SK-N-SH (cell line): ENCODE data around the gene ACP4. TPM values are rescaled to one million over a fixed set of nuclear protein-coding genes. Genes with fewer than 3 reads are reported as not detected.

Experiments used
- CTCF ChIA-PET: fragments of 300-600, 350-600 bp; formaldehyde crosslinking; extraction: SDS; loops from one replicate; lab custom pipeline; 2021; lab: Yijun Ruan, JAX
- POLR2A ChIA-PET: fragments of 350-600 bp; sonication (Branson Sonifier 250); formaldehyde crosslinking; extraction: SDS; loops from one replicate; lab custom pipeline; 2020; ENCODE audit warnings: antibody characterized with exemption, inconsistent platforms; lab: Yijun Ruan, JAX
- DNase-seq: peaks from one replicate; pipeline ENCODE4 v3.0.0; 2012
- H2AFZ ChIP-seq: fragments of 200-600 bp; sonication (generic); 2 replicates; pipeline ENCODE4 v1.8.1; 2016; ENCODE audit warnings: antibody characterized with exemption, mild to moderate bottlenecking, low read depth
- H3F3A ChIP-seq: fragments of 200-600 bp; sonication (generic); replicated peaks from 2 replicates; pipeline ENCODE3; 2016; ENCODE audit warnings: antibody characterized with exemption, mild to moderate bottlenecking; ENCODE audit not compliant: insufficient read depth
- H3K27ac ChIP-seq, 2 experiments: fragments of 200-500 bp in 1 of 2; fragments of 200-600 bp in 1 of 2; sonication (Bioruptor generic) in 1 of 2; sonication (generic), shearing (Covaris generic) in 1 of 2; 2 replicates each; pipeline versions ENCODE4 v1.5.1 to v1.6.1; 2014 to 2016; ENCODE audit warnings: low read depth in 2 of 2, inconsistent platforms in 1 of 2, low read length in 1 of 2, mild to moderate bottlenecking in 1 of 2, mixed read lengths in 1 of 2
- H3K27me3 ChIP-seq: fragments of 200-600 bp; sonication (generic), shearing (Covaris generic); 2 replicates; pipeline ENCODE4 v1.6.1; 2016; ENCODE audit warnings: mixed run types; ENCODE audit not compliant: insufficient read depth
- H3K36me3 ChIP-seq, 2 experiments: fragments of 200-500 bp in 1 of 2; fragments of 200-600 bp in 1 of 2; sonication (Bioruptor generic) in 1 of 2; sonication (generic) in 1 of 2; replicated peaks in 1 of 2; 2 replicates each; pipeline versions ENCODE3 to v1.5.1; 2014 to 2016; ENCODE audit warnings: low read length in 1 of 2, mild to moderate bottlenecking in 1 of 2; ENCODE audit not compliant: insufficient read depth in 2 of 2, control insufficient read depth in 1 of 2
- H3K4me1 ChIP-seq, 2 experiments: fragments of 200-500 bp in 1 of 2; fragments of 200-600 bp in 1 of 2; sonication (Bioruptor generic) in 1 of 2; sonication (generic), shearing (Covaris generic) in 1 of 2; 2 replicates each; pipeline versions ENCODE4 v1.5.1 to v1.6.1; 2014 to 2016; ENCODE audit warnings: low read depth in 1 of 2, low read length in 1 of 2, mixed run types in 1 of 2; ENCODE audit not compliant: insufficient read depth in 2 of 2, control insufficient read depth in 1 of 2
- H3K4me2 ChIP-seq: fragments of 200-600 bp; sonication (generic), shearing (Covaris generic); 2 replicates; pipeline ENCODE4 v1.6.1; 2017; ENCODE audit warnings: mixed run types
- H3K4me3 ChIP-seq, 2 experiments: fragments of 200-500 bp in 1 of 2; fragments of 200-600 bp in 1 of 2; sonication (Bioruptor generic) in 1 of 2; sonication (generic), shearing (Covaris generic) in 1 of 2; 2 replicates each; pipeline versions ENCODE4 v1.5.1 to v1.8.1; 2014 to 2016; ENCODE audit warnings: low read depth in 2 of 2, inconsistent platforms in 1 of 2, low read length in 1 of 2, mild to moderate bottlenecking in 1 of 2, mixed read lengths in 1 of 2, moderate library complexity in 1 of 2
- H3K79me2 ChIP-seq: fragments of 200-600 bp; sonication (generic); 2 replicates; pipeline ENCODE4 v1.8.1; 2017; ENCODE audit warnings: mild to moderate bottlenecking; ENCODE audit not compliant: insufficient read depth
- H3K9ac ChIP-seq: fragments of 200-600 bp; sonication (generic); 2 replicates; pipeline ENCODE4 v1.6.1; 2017; ENCODE audit warnings: mixed run types
- H3K9me2 ChIP-seq: fragments of 200-600 bp; sonication (generic); 2 replicates; pipeline ENCODE4 v1.6.1; 2017; ENCODE audit warnings: mixed run types
- H3K9me3 ChIP-seq: fragments of 200-600 bp; sonication (generic); 2 replicates; pipeline ENCODE4 v1.6.1; 2017; ENCODE audit warnings: mixed run types, mild to moderate bottlenecking, moderate library complexity
- H4K20me1 ChIP-seq: fragments of 200-600 bp; sonication (generic); 2 replicates; pipeline ENCODE4 v1.6.1; 2017; ENCODE audit warnings: mild to moderate bottlenecking, mixed run types; ENCODE audit not compliant: insufficient read depth
- CHD2 ChIP-seq: fragments of 150-350 bp; IDR thresholded peaks from 2 replicates; pipeline ENCODE4 v1.6.1; 2018; ENCODE audit warnings: low read length; ENCODE audit not compliant: partially characterized antibody
- ELF1 ChIP-seq: IDR thresholded peaks from 2 replicates; pipeline ENCODE4 v1.4.0; 2012
- FOSL2 ChIP-seq: IDR thresholded peaks from 2 replicates; pipeline ENCODE4 v1.4.0; 2012; ENCODE audit warnings: low read depth, mild to moderate bottlenecking, moderate library complexity, borderline replicate concordance
- FOXJ3 ChIP-seq: sonication (generic); formaldehyde crosslinking; IDR thresholded peaks from 2 replicates; pipeline ENCODE4 v1.5.1; 2020; ENCODE audit warnings: mild to moderate bottlenecking, missing genetic modification reagents
- FOXM1 ChIP-seq: IDR thresholded peaks from 2 replicates; pipeline ENCODE4 v1.4.0; 2012; ENCODE audit warnings: low read depth, mild to moderate bottlenecking
- GABPA ChIP-seq: IDR thresholded peaks from 2 replicates; pipeline ENCODE4 v1.4.0; 2012; ENCODE audit warnings: low read depth, mild to moderate bottlenecking
- GATA2 ChIP-seq: sonication (generic); formaldehyde crosslinking; IDR thresholded peaks from 2 replicates; pipeline ENCODE4 v1.5.0; 2020; ENCODE audit warnings: mild to moderate bottlenecking, missing genetic modification reagents
- MAX ChIP-seq: IDR thresholded peaks from 2 replicates; pipeline ENCODE4 v1.4.0; 2012; ENCODE audit warnings: low read depth
- MEF2A ChIP-seq: IDR thresholded peaks from 2 replicates; pipeline ENCODE4 v1.4.0; 2012; ENCODE audit warnings: low read depth, borderline replicate concordance
- POLR2AphosphoS5 ChIP-seq: IDR thresholded peaks from 2 replicates; pipeline ENCODE4 v1.6.1; 2012; ENCODE audit warnings: low read depth, low read length
- RCOR1 ChIP-seq: fragments of 150-350 bp; IDR thresholded peaks from 2 replicates; pipeline ENCODE4 v1.6.1; 2017; ENCODE audit warnings: antibody characterized with exemption, low read length
- REST ChIP-seq: IDR thresholded peaks from 2 replicates; pipeline ENCODE4 v1.6.1; 2012; ENCODE audit warnings: mild to moderate bottlenecking, low read depth, low read length, moderate library complexity
- SMC3 ChIP-seq: IDR thresholded peaks from 2 replicates; pipeline ENCODE4 v1.6.1; 2012; ENCODE audit warnings: low read depth, low read length, improper control_type of control experiment
- TAF1 ChIP-seq: IDR thresholded peaks from 2 replicates; pipeline ENCODE4 v1.6.1; 2012; ENCODE audit warnings: low read depth, mild to moderate bottlenecking, low read length, moderate library complexity, borderline replicate concordance
- TEAD4 ChIP-seq: IDR thresholded peaks from 2 replicates; pipeline ENCODE4 v1.4.0; 2012; ENCODE audit warnings: mild to moderate bottlenecking, borderline replicate concordance; ENCODE audit not compliant: insufficient read depth
- USF1 ChIP-seq: IDR thresholded peaks from 2 replicates; pipeline ENCODE4 v1.4.0; 2012; ENCODE audit warnings: low read depth, borderline replicate concordance
- YY1 ChIP-seq: IDR thresholded peaks from 2 replicates; pipeline ENCODE4 v1.4.0; 2012; ENCODE audit warnings: low read depth, mild to moderate bottlenecking
- WGBS: methylation state at CpG from one replicate; pipeline ENCODE4 v1.1.6; 2017; ENCODE audit warnings: low lambda C conversion rate; 5-methylcytosine and 5-hydroxymethylcytosine counted together
- polyA plus RNA-seq, 3 experiments: library from polyadenylated mRNA; depleted of rRNA; stranded (reverse); fragments of >200 nt; gene quantifications; 2 replicates each; pipeline ENCODE4 v1.2.3, GENCODE V29; 2012

ACP4 gene
- polyA plus RNA-seq, 1 of the 3 experiments (the other 2 are of a cell fraction): not detected

GRCh38 chr19:50779504-50780457, 10.4 kb upstream of the ACP4 start:
- no peak for TF ChIP-seq CHD2
- TF ChIP-seq USF1: no peak
- no peak for TF ChIP-seq TEAD4
- no peak for TF ChIP-seq MAX
- TF ChIP-seq FOSL2: no peak
- no peak for TF ChIP-seq FOXJ3 (CRISPR knock-in tag)
- TF ChIP-seq GABPA: no peak
- no peak for TF ChIP-seq SMC3
- TF ChIP-seq MEF2A: no peak
- no peak for TF ChIP-seq GATA2 (CRISPR knock-in tag)
- TF ChIP-seq RCOR1: no peak
- no peak for TF ChIP-seq TAF1
- POLR2A ChIA-PET: interaction anchor here (1.5 kb wide), 1 partner anchor 55 kb away, joined by 6 read pairs; no protein-coding TSS in a partner anchor
- H3K9ac ChIP-seq: no peak overlapping the region
- no peaks in the 10 kb centered on the region for H4K20me1 ChIP-seq
- H3K4me2 ChIP-seq: no peak overlapping the region
- CTCF ChIA-PET: interaction anchor here (0.8 to 9.7 kb wide), 11 partner anchors 15 to 422 kb away, joined by 3 to 113 read pairs (median 6); partner anchors contain the start of gene CLEC11A
- 22% methylated on average over 19 of the region's 25 CpGs for WGBS
- no peaks in the 10 kb centered on the region for H3K9me3 ChIP-seq
- H3K79me2 ChIP-seq: no peaks in the 10 kb centered on the region
- H3K27ac ChIP-seq: no peak overlapping the region
- no peak for DNase-seq
- peaks cover 58% of the 10 kb centered on the region for H3K27me3 ChIP-seq
- no peaks in the 10 kb centered on the region for H3K9me2 ChIP-seq
- no peaks in the 10 kb centered on the region for H3K36me3 ChIP-seq
- H3F3A ChIP-seq: no peaks in the 10 kb centered on the region
- no peaks in the 10 kb centered on the region for H3K4me1 ChIP-seq
- no peak overlapping the region for H2AFZ ChIP-seq
- no peak overlapping the region for H3K4me3 ChIP-seq

GRCh38 chr19:50780753-50781435, 9.3 kb upstream of the ACP4 start:
- DNase-seq: no peak
- no peaks in the 10 kb centered on the region for H4K20me1 ChIP-seq
- H3K79me2 ChIP-seq: no peaks in the 10 kb centered on the region
- H3K36me3 ChIP-seq: no peaks in the 10 kb centered on the region
- 35% methylated on average over 15 of the region's 16 CpGs for WGBS
- CTCF ChIA-PET: interaction anchor here (0.7 to 9.7 kb wide), 8 partner anchors 58 to 424 kb away, joined by 3 to 113 read pairs (median 14); partner anchors contain the start of gene CLEC11A
- H3F3A ChIP-seq: no peaks in the 10 kb centered on the region
- H3K9ac ChIP-seq: no peak overlapping the region
- peaks cover 48% of the 10 kb centered on the region for H3K27me3 ChIP-seq
- no peak overlapping the region for H2AFZ ChIP-seq
- H3K27ac ChIP-seq: no peak overlapping the region
- no peak overlapping the region for H3K4me2 ChIP-seq
- TF ChIP-seq MAX (no peak), POLR2AphosphoS5 (no peak), YY1 (no peak), TEAD4 (no peak), REST (no peak), FOXJ3 (CRISPR knock-in tag) (no peak), FOXM1 (no peak), ELF1 (no peak), FOSL2 (no peak), MEF2A (no peak), RCOR1 (no peak)
- TF ChIP-seq, all 33 proteins: peak for 0
- Histone ChIP-seq H3K9me2 (no peaks in the 10 kb centered on the region), H3K4me3 (no peak overlapping the region), H3K4me1 (no peaks in the 10 kb centered on the region), H3K9me3 (no peaks in the 10 kb centered on the region)
- POLR2A ChIA-PET: interaction anchor here (0.6 kb wide), 1 partner anchor 229 kb away, joined by 3 read pairs; no protein-coding TSS in a partner anchor
